Activated naive CD8-positive, alpha-beta T cell treated with anti-CD3 and anti-CD28 coated beads, Interleukin-2, amount 50 U/mL, for 24 hours (primary cell): ENCODE data around the gene RBM3.

Experiments
- ATAC-seq: fragments of 150-1000 bp; cut with Tn5 transposase; one replicate; pipeline ENCODE4 v1.10.0; 2021
- DNase-seq: peaks from one replicate; pipeline ENCODE4 v3.0.0; 2021
- H3K27ac Mint-ChIP-seq: one replicate; pipeline ENCODE4 v1.8.0; 2021; ENCODE audit warnings: mild to moderate bottlenecking, mixed read lengths
- H3K27me3 Mint-ChIP-seq: one replicate; pipeline ENCODE4 v1.8.0; 2021; ENCODE audit warnings: mixed read lengths
- H3K36me3 Mint-ChIP-seq: one replicate; pipeline ENCODE4 v1.8.0; 2021; ENCODE audit warnings: low read depth, mixed read lengths
- H3K4me1 Mint-ChIP-seq: one replicate; pipeline ENCODE4 v1.8.0; 2021; ENCODE audit warnings: mixed read lengths
- H3K4me3 Mint-ChIP-seq: one replicate; pipeline ENCODE4 v1.8.0; 2021; ENCODE audit warnings: mild to moderate bottlenecking, moderate library complexity, mixed read lengths
- H3K9me3 Mint-ChIP-seq: one replicate; pipeline ENCODE4 v1.8.0; 2021; ENCODE audit warnings: mixed read lengths

RBM3 gene

GRCh38 chrX:48591255-48591791 is 17.0 kb downstream of the RBM3 start:
- Mint-ChIP-seq H3K36me3 (no peaks in the 10 kb centered on the region), H3K4me1 (no peaks in the 10 kb centered on the region), H3K27ac (no peak overlapping the region), H3K4me3 (no peak overlapping the region), H3K9me3 (no peaks in the 10 kb centered on the region), H3K27me3 (no peaks in the 10 kb centered on the region)
- DNase-seq: no peak
- no peak for ATAC-seq

GRCh38 chrX:48592971-48593370 is 18.7 kb downstream of the RBM3 start:
- no peak overlapping the region for H3K27ac Mint-ChIP-seq
- ATAC-seq (no peak), DNase-seq (no peak)
- no peak overlapping the region for H3K4me3 Mint-ChIP-seq
- peaks cover 4% of the 10 kb centered on the region for H3K36me3 Mint-ChIP-seq
- H3K9me3 Mint-ChIP-seq: no peaks in the 10 kb centered on the region
- H3K4me1 Mint-ChIP-seq: peaks cover 7% of the 10 kb centered on the region
- H3K27me3 Mint-ChIP-seq: peaks cover under 1% of the 10 kb centered on the region

- no peak for ATAC-seq
- Mint-ChIP-seq H3K4me3 (no peak overlapping the region), H3K4me1 (peaks cover 13% of the 10 kb centered on the region), H3K27me3 (peaks cover 2% of the 10 kb centered on the region), H3K9me3 (no peaks in the 10 kb centered on the region), H3K27ac (no peak overlapping the region), H3K36me3 (peaks cover 5% of the 10 kb centered on the region)
- no peak for DNase-seq
These were observed 21.6 kb downstream of the RBM3 start for GRCh38 chrX:48595929-48596328.

- peaks cover 2% of the 10 kb centered on the region for H3K27me3 Mint-ChIP-seq
- DNase-seq (peak; percentile 88), ATAC-seq (peak; percentile 89)
- H3K27ac Mint-ChIP-seq: peak within 1 kb of the TSS; percentile 99
- peaks cover 13% of the 10 kb centered on the region for H3K4me1 Mint-ChIP-seq
- H3K36me3 Mint-ChIP-seq: peaks cover 10% of the 10 kb centered on the region
- H3K4me3 Mint-ChIP-seq: peak within 1 kb of the TSS; percentile 99
- no peaks in the 10 kb centered on the region for H3K9me3 Mint-ChIP-seq
These were observed 23.3 kb downstream of the RBM3 start, which contains the start of gene WDR13 for GRCh38 chrX:48597353-48598264. TSS of gene WDR13 (plus strand) at chrX:48597492. CDS start at chrX:48597997, 505 bp downstream.

GRCh38 chrX:48598614-48599013 is 24.3 kb downstream of the RBM3 start:
- DNase-seq (no peak), ATAC-seq (no peak)
- Mint-ChIP-seq H3K36me3 (peaks cover 13% of the 10 kb centered on the region), H3K4me3 (peak overlapping the region; percentile 99), H3K27me3 (peaks cover 2% of the 10 kb centered on the region), H3K4me1 (peaks cover 13% of the 10 kb centered on the region), H3K27ac (peak overlapping the region; percentile 99), H3K9me3 (no peaks in the 10 kb centered on the region)

GRCh38 chrX:48599341-48599740 is 25.1 kb downstream of the RBM3 start:
- peaks cover 13% of the 10 kb centered on the region for H3K4me1 Mint-ChIP-seq

GRCh38 chrX:48600226-48600625 is 25.9 kb downstream of the RBM3 start:
- peaks cover 2% of the 10 kb centered on the region for H3K27me3 Mint-ChIP-seq
- H3K27ac Mint-ChIP-seq: no peak overlapping the region
- peaks cover 13% of the 10 kb centered on the region for H3K4me1 Mint-ChIP-seq
- ATAC-seq (no peak), DNase-seq (no peak)
- peaks cover 14% of the 10 kb centered on the region for H3K36me3 Mint-ChIP-seq
- no peak overlapping the region for H3K4me3 Mint-ChIP-seq
- H3K9me3 Mint-ChIP-seq: no peaks in the 10 kb centered on the region

More at GRCh38 chrX:48599341-48599740, 25.1 kb downstream of the RBM3 start:
- Mint-ChIP-seq H3K4me3 (no peak overlapping the region), H3K9me3 (no peaks in the 10 kb centered on the region), H3K36me3 (peaks cover 13% of the 10 kb centered on the region), H3K27ac (no peak overlapping the region), H3K27me3 (peaks cover 2% of the 10 kb centered on the region)
- DNase-seq: no peak
- ATAC-seq: no peak

- H3K9me3 Mint-ChIP-seq: no peaks in the 10 kb centered on the region
- peaks cover 13% of the 10 kb centered on the region for H3K4me1 Mint-ChIP-seq
- H3K36me3 Mint-ChIP-seq: peaks cover 14% of the 10 kb centered on the region
- no peak for ATAC-seq
- H3K4me3 Mint-ChIP-seq: no peak overlapping the region
- no peak for DNase-seq
- H3K27ac Mint-ChIP-seq: no peak overlapping the region
- peaks cover 2% of the 10 kb centered on the region for H3K27me3 Mint-ChIP-seq
These were observed 27.6 kb downstream of the RBM3 start for GRCh38 chrX:48601741-48602394.

GRCh38 chrX:48604701-48605100 is 30.4 kb downstream of the RBM3 start:
- no peak for ATAC-seq
- Mint-ChIP-seq H3K27me3 (no peaks in the 10 kb centered on the region), H3K36me3 (peaks cover 9% of the 10 kb centered on the region), H3K27ac (no peak overlapping the region), H3K9me3 (no peaks in the 10 kb centered on the region), H3K4me1 (no peaks in the 10 kb centered on the region), H3K4me3 (no peak overlapping the region)
- DNase-seq: no peak

- no peak overlapping the region for H3K27ac Mint-ChIP-seq
- H3K4me3 Mint-ChIP-seq: no peak overlapping the region
- no peak for ATAC-seq
- DNase-seq: no peak
- no peaks in the 10 kb centered on the region for H3K4me1 Mint-ChIP-seq
- H3K27me3 Mint-ChIP-seq: no peaks in the 10 kb centered on the region
- peaks cover 8% of the 10 kb centered on the region for H3K36me3 Mint-ChIP-seq
- no peaks in the 10 kb centered on the region for H3K9me3 Mint-ChIP-seq
These were observed 31.8 kb downstream of the RBM3 start for GRCh38 chrX:48606091-48606490.

GRCh38 chrX:48611703-48612102 is 37.4 kb downstream of the RBM3 start:
- Mint-ChIP-seq H3K36me3 (no peaks in the 10 kb centered on the region), H3K9me3 (no peaks in the 10 kb centered on the region), H3K27me3 (no peaks in the 10 kb centered on the region), H3K4me1 (no peaks in the 10 kb centered on the region), H3K27ac (no peak overlapping the region), H3K4me3 (no peak overlapping the region)
- ATAC-seq (no peak), DNase-seq (no peak)

GRCh38 chrX:48613502-48614160 is 39.3 kb downstream of the RBM3 start:
- no peak for ATAC-seq
- Mint-ChIP-seq H3K9me3 (no peaks in the 10 kb centered on the region), H3K27ac (no peak overlapping the region), H3K27me3 (no peaks in the 10 kb centered on the region), H3K4me3 (no peak overlapping the region), H3K36me3 (no peaks in the 10 kb centered on the region), H3K4me1 (peaks cover 3% of the 10 kb centered on the region)
- DNase-seq: no peak

- no peak for ATAC-seq
- Mint-ChIP-seq H3K36me3 (no peaks in the 10 kb centered on the region), H3K27ac (no peak overlapping the region), H3K4me1 (peaks cover 3% of the 10 kb centered on the region), H3K4me3 (no peak overlapping the region), H3K27me3 (no peaks in the 10 kb centered on the region), H3K9me3 (no peaks in the 10 kb centered on the region)
- DNase-seq: no peak
These were observed 42.3 kb downstream of the RBM3 start for GRCh38 chrX:48616576-48616975.

- no peaks in the 10 kb centered on the region for H3K27me3 Mint-ChIP-seq
- no peaks in the 10 kb centered on the region for H3K9me3 Mint-ChIP-seq
- peak overlapping the region; percentile 8 for H3K27ac Mint-ChIP-seq
- ATAC-seq (peak; percentile 69), DNase-seq (no peak)
- peaks cover 3% of the 10 kb centered on the region for H3K4me1 Mint-ChIP-seq
- no peak overlapping the region for H3K4me3 Mint-ChIP-seq
- H3K36me3 Mint-ChIP-seq: no peaks in the 10 kb centered on the region
These were observed 43.5 kb downstream of the RBM3 start for GRCh38 chrX:48617542-48618340.
